SK-N-SH (cell line): ENCODE measurements around the gene PLEKHA8. TPM values are rescaled to one million over a fixed set of nuclear protein-coding genes. Genes with fewer than 3 reads are reported as not detected.

Experiments used
- CTCF ChIA-PET: fragments of 300-600, 350-600 bp; formaldehyde crosslinking; extraction: SDS; loops from one replicate; lab custom pipeline; 2021; lab: Yijun Ruan, JAX
- POLR2A ChIA-PET: fragments of 350-600 bp; sonication (Branson Sonifier 250); formaldehyde crosslinking; extraction: SDS; loops from one replicate; lab custom pipeline; 2020; ENCODE audit warnings: antibody characterized with exemption, inconsistent platforms; lab: Yijun Ruan, JAX
- DNase-seq: peaks from one replicate; pipeline ENCODE4 v3.0.0; 2012
- H2AFZ ChIP-seq: fragments of 200-600 bp; sonication (generic); 2 replicates; pipeline ENCODE4 v1.8.1; 2016; ENCODE audit warnings: antibody characterized with exemption, mild to moderate bottlenecking, low read depth
- H3F3A ChIP-seq: fragments of 200-600 bp; sonication (generic); replicated peaks from 2 replicates; pipeline ENCODE3; 2016; ENCODE audit warnings: antibody characterized with exemption, mild to moderate bottlenecking; ENCODE audit not compliant: insufficient read depth
- H3K27ac ChIP-seq, 2 experiments: fragments of 200-500 bp in 1 of 2; fragments of 200-600 bp in 1 of 2; sonication (Bioruptor generic) in 1 of 2; sonication (generic), shearing (Covaris generic) in 1 of 2; 2 replicates each; pipeline versions ENCODE4 v1.5.1 to v1.6.1; 2014 to 2016; ENCODE audit warnings: low read depth in 2 of 2, inconsistent platforms in 1 of 2, low read length in 1 of 2, mild to moderate bottlenecking in 1 of 2, mixed read lengths in 1 of 2
- H3K27me3 ChIP-seq: fragments of 200-600 bp; sonication (generic), shearing (Covaris generic); 2 replicates; pipeline ENCODE4 v1.6.1; 2016; ENCODE audit warnings: mixed run types; ENCODE audit not compliant: insufficient read depth
- H3K36me3 ChIP-seq, 2 experiments: fragments of 200-500 bp in 1 of 2; fragments of 200-600 bp in 1 of 2; sonication (Bioruptor generic) in 1 of 2; sonication (generic) in 1 of 2; replicated peaks in 1 of 2; 2 replicates each; pipeline versions ENCODE3 to v1.5.1; 2014 to 2016; ENCODE audit warnings: low read length in 1 of 2, mild to moderate bottlenecking in 1 of 2; ENCODE audit not compliant: insufficient read depth in 2 of 2, control insufficient read depth in 1 of 2
- H3K4me1 ChIP-seq, 2 experiments: fragments of 200-500 bp in 1 of 2; fragments of 200-600 bp in 1 of 2; sonication (Bioruptor generic) in 1 of 2; sonication (generic), shearing (Covaris generic) in 1 of 2; 2 replicates each; pipeline versions ENCODE4 v1.5.1 to v1.6.1; 2014 to 2016; ENCODE audit warnings: low read depth in 1 of 2, low read length in 1 of 2, mixed run types in 1 of 2; ENCODE audit not compliant: insufficient read depth in 2 of 2, control insufficient read depth in 1 of 2
- H3K4me2 ChIP-seq: fragments of 200-600 bp; sonication (generic), shearing (Covaris generic); 2 replicates; pipeline ENCODE4 v1.6.1; 2017; ENCODE audit warnings: mixed run types
- H3K4me3 ChIP-seq, 2 experiments: fragments of 200-500 bp in 1 of 2; fragments of 200-600 bp in 1 of 2; sonication (Bioruptor generic) in 1 of 2; sonication (generic), shearing (Covaris generic) in 1 of 2; 2 replicates each; pipeline versions ENCODE4 v1.5.1 to v1.8.1; 2014 to 2016; ENCODE audit warnings: low read depth in 2 of 2, inconsistent platforms in 1 of 2, low read length in 1 of 2, mild to moderate bottlenecking in 1 of 2, mixed read lengths in 1 of 2, moderate library complexity in 1 of 2
- H3K79me2 ChIP-seq: fragments of 200-600 bp; sonication (generic); 2 replicates; pipeline ENCODE4 v1.8.1; 2017; ENCODE audit warnings: mild to moderate bottlenecking; ENCODE audit not compliant: insufficient read depth
- H3K9ac ChIP-seq: fragments of 200-600 bp; sonication (generic); 2 replicates; pipeline ENCODE4 v1.6.1; 2017; ENCODE audit warnings: mixed run types
- H3K9me2 ChIP-seq: fragments of 200-600 bp; sonication (generic); 2 replicates; pipeline ENCODE4 v1.6.1; 2017; ENCODE audit warnings: mixed run types
- H3K9me3 ChIP-seq: fragments of 200-600 bp; sonication (generic); 2 replicates; pipeline ENCODE4 v1.6.1; 2017; ENCODE audit warnings: mixed run types, mild to moderate bottlenecking, moderate library complexity
- H4K20me1 ChIP-seq: fragments of 200-600 bp; sonication (generic); 2 replicates; pipeline ENCODE4 v1.6.1; 2017; ENCODE audit warnings: mild to moderate bottlenecking, mixed run types; ENCODE audit not compliant: insufficient read depth
- FOSL2 ChIP-seq: IDR thresholded peaks from 2 replicates; pipeline ENCODE4 v1.4.0; 2012; ENCODE audit warnings: low read depth, mild to moderate bottlenecking, moderate library complexity, borderline replicate concordance
- GATA2 ChIP-seq: sonication (generic); formaldehyde crosslinking; IDR thresholded peaks from 2 replicates; pipeline ENCODE4 v1.5.0; 2020; ENCODE audit warnings: mild to moderate bottlenecking, missing genetic modification reagents
- JUND ChIP-seq: IDR thresholded peaks from 2 replicates; pipeline ENCODE4 v1.4.0; 2012
- NRF1 ChIP-seq: IDR thresholded peaks from 2 replicates; pipeline ENCODE4 v1.6.1; 2012; ENCODE audit warnings: low read depth, mild to moderate bottlenecking, low read length
- RCOR1 ChIP-seq: fragments of 150-350 bp; IDR thresholded peaks from 2 replicates; pipeline ENCODE4 v1.6.1; 2017; ENCODE audit warnings: antibody characterized with exemption, low read length
- RFX5 ChIP-seq: IDR thresholded peaks from 2 replicates; pipeline ENCODE4 v1.6.1; 2012; ENCODE audit warnings: mild to moderate bottlenecking, improper control_type of control experiment, low read length
- SMC3 ChIP-seq: IDR thresholded peaks from 2 replicates; pipeline ENCODE4 v1.6.1; 2012; ENCODE audit warnings: low read depth, low read length, improper control_type of control experiment
- TAF1 ChIP-seq: IDR thresholded peaks from 2 replicates; pipeline ENCODE4 v1.6.1; 2012; ENCODE audit warnings: low read depth, mild to moderate bottlenecking, low read length, moderate library complexity, borderline replicate concordance
- WGBS: methylation state at CpG from one replicate; pipeline ENCODE4 v1.1.6; 2017; ENCODE audit warnings: low lambda C conversion rate; 5-methylcytosine and 5-hydroxymethylcytosine counted together
- polyA plus RNA-seq, 3 experiments: library from polyadenylated mRNA; depleted of rRNA; stranded (reverse); fragments of >200 nt; gene quantifications; 2 replicates each; pipeline ENCODE4 v1.2.3, GENCODE V29; 2012
- TF ChIP-seq, protein P1 (sequence below): IDR thresholded peaks from 2 replicates; pipeline ENCODE4 v1.4.0; 2012; ENCODE audit warnings: low read depth, borderline replicate concordance
- TF ChIP-seq, protein P2 (sequence below): IDR thresholded peaks from 2 replicates; pipeline ENCODE4 v1.4.0; 2012; ENCODE audit warnings: low read depth, borderline replicate concordance
- TF ChIP-seq, protein P3 (sequence below): fragments of 150-350 bp; IDR thresholded peaks from 2 replicates; pipeline ENCODE4 v1.6.1; 2016; ENCODE audit warnings: mild to moderate bottlenecking, low read depth, low read length
- TF ChIP-seq, protein P4 (sequence below): fragments of 150-350 bp; IDR thresholded peaks from 2 replicates; pipeline ENCODE4 v1.6.1; 2017; ENCODE audit warnings: antibody characterized with exemption, low read length, low read depth, borderline replicate concordance

PLEKHA8 gene
- polyA plus RNA-seq, 1 of the 3 experiments (the other 2 are of a cell fraction), result 4.9 TPM

DNA sequence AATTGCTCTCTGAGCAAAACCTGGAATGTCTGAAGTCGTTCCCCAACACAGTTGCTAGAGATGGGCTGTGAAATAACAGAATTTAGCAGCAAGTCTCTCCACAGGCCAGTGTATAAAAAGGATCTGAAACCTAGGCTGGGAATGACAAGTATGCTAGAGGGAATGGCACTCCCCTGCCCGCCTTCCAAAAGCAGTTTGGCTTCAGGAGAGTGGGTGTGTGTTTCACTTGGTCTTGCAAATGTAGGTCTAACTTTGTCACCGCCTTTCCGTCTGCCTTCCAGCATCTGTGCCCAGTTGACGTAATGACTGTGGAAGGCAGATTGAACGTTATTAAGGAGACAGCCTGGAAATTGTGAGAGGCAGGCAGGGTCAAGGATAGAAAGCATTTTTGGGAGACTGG is 88.6 kb downstream of the PLEKHA8 start:
- TF ChIP-seq FOSL2, result no peak
- TF ChIP-seq, protein P1, sequence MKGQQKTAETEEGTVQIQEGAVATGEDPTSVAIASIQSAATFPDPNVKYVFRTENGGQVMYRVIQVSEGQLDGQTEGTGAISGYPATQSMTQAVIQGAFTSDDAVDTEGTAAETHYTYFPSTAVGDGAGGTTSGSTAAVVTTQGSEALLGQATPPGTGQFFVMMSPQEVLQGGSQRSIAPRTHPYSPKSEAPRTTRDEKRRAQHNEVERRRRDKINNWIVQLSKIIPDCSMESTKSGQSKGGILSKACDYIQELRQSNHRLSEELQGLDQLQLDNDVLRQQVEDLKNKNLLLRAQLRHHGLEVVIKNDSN, result no peak
- TF ChIP-seq, protein P2, sequence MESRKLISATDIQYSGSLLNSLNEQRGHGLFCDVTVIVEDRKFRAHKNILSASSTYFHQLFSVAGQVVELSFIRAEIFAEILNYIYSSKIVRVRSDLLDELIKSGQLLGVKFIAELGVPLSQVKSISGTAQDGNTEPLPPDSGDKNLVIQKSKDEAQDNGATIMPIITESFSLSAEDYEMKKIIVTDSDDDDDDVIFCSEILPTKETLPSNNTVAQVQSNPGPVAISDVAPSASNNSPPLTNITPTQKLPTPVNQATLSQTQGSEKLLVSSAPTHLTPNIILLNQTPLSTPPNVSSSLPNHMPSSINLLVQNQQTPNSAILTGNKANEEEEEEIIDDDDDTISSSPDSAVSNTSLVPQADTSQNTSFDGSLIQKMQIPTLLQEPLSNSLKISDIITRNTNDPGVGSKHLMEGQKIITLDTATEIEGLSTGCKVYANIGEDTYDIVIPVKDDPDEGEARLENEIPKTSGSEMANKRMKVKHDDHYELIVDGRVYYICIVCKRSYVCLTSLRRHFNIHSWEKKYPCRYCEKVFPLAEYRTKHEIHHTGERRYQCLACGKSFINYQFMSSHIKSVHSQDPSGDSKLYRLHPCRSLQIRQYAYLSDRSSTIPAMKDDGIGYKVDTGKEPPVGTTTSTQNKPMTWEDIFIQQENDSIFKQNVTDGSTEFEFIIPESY, result no peak
- TF ChIP-seq, protein P3, sequence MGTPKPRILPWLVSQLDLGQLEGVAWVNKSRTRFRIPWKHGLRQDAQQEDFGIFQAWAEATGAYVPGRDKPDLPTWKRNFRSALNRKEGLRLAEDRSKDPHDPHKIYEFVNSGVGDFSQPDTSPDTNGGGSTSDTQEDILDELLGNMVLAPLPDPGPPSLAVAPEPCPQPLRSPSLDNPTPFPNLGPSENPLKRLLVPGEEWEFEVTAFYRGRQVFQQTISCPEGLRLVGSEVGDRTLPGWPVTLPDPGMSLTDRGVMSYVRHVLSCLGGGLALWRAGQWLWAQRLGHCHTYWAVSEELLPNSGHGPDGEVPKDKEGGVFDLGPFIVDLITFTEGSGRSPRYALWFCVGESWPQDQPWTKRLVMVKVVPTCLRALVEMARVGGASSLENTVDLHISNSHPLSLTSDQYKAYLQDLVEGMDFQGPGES, result no peak
- TF ChIP-seq SMC3, result no peak
- TF ChIP-seq TAF1, result no peak
- TF ChIP-seq JUND, result no peak
- no peak for TF ChIP-seq NRF1
- peaks cover 24% of the 10 kb centered on the region for H3F3A ChIP-seq
- H3K9ac ChIP-seq, result no peak overlapping the region
- no peaks in the 10 kb centered on the region for H3K9me2 ChIP-seq
- peaks cover 19% of the 10 kb centered on the region for H3K9me3 ChIP-seq
- 91% methylated on average over 6 of the region's 6 CpGs for WGBS
- H2AFZ ChIP-seq, result no peak overlapping the region
- no peak for DNase-seq
- H3K4me3 ChIP-seq, result no peak overlapping the region
- POLR2A ChIA-PET, result no interaction called here
- H3K79me2 ChIP-seq, result no peaks in the 10 kb centered on the region
- no peaks in the 10 kb centered on the region for H3K27me3 ChIP-seq
- H4K20me1 ChIP-seq, result no peaks in the 10 kb centered on the region
- no peaks in the 10 kb centered on the region for H3K4me1 ChIP-seq
- CTCF ChIA-PET, result interaction anchor here (0.6 to 1.5 kb wide), 4 partner anchors 23 to 448 kb away, joined by 3 read pairs; no protein-coding TSS in a partner anchor
- H3K27ac ChIP-seq, result no peak overlapping the region
- H3K4me2 ChIP-seq, result no peak overlapping the region
- H3K36me3 ChIP-seq, result peaks cover 0 to 10% of the 10 kb centered on the region in 2 experiments

DNA sequence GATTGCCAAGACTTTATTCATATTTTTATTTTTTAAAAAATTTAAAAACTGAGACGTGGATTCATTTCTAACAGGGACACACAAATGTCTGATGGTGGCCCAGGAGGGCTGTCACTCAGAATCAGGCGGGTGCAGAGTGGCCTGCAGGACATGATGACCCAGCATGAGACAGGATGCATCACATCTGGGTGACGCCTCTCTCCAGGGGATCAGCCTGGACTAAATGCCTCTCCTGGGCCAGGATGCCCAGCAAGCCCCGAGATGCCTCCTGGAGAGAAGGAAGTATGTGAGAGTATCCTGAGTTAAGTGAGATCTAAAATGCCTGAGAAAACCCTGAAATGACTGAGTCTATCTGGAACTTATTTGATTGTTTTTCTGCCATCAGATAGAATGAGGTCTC is 89.7 kb downstream of the PLEKHA8 start:
- Histone ChIP-seq H3K27ac (no peak overlapping the region), H3K4me3 (no peak overlapping the region), H3K9me2 (no peaks in the 10 kb centered on the region), H3K36me3 (peaks cover 0 to 9% of the 10 kb centered on the region in 2 experiments), H3K79me2 (no peaks in the 10 kb centered on the region), H4K20me1 (no peaks in the 10 kb centered on the region), H3K9ac (no peak overlapping the region), H2AFZ (no peak overlapping the region), H3F3A (peaks cover 24% of the 10 kb centered on the region), H3K9me3 (peaks cover 8% of the 10 kb centered on the region), H3K27me3 (no peaks in the 10 kb centered on the region), H3K4me1 (no peaks in the 10 kb centered on the region), H3K4me2 (no peak overlapping the region)
- no peak for DNase-seq
- CTCF ChIA-PET, result interaction anchor here (1.0 to 2.8 kb wide), 3 partner anchors 9 to 447 kb away, joined by 3 to 8 read pairs (median 3); no protein-coding TSS in a partner anchor
- TF ChIP-seq, protein P4, sequence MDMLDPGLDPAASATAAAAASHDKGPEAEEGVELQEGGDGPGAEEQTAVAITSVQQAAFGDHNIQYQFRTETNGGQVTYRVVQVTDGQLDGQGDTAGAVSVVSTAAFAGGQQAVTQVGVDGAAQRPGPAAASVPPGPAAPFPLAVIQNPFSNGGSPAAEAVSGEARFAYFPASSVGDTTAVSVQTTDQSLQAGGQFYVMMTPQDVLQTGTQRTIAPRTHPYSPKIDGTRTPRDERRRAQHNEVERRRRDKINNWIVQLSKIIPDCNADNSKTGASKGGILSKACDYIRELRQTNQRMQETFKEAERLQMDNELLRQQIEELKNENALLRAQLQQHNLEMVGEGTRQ, result no peak
- TF ChIP-seq GATA2 (CRISPR knock-in tag), result no peak
- TF ChIP-seq RFX5, result no peak
- TF ChIP-seq, protein P1, result no peak
- no peak for TF ChIP-seq RCOR1
- 78% methylated on average over 4 of the region's 4 CpGs for WGBS
- POLR2A ChIA-PET, result no interaction called here
